ENCODE results near the gene WFS1. TPM values are rescaled to one million over a fixed set of nuclear protein-coding genes. Genes with fewer than 3 reads are reported as not detected.

WFS1 gene
- total and polyA plus RNA-seq, 2 donors (not counting 3 experiments of a cell fraction or from before 2014, with no cell fraction given), result 48.2 to 70.0 TPM

DNA sequence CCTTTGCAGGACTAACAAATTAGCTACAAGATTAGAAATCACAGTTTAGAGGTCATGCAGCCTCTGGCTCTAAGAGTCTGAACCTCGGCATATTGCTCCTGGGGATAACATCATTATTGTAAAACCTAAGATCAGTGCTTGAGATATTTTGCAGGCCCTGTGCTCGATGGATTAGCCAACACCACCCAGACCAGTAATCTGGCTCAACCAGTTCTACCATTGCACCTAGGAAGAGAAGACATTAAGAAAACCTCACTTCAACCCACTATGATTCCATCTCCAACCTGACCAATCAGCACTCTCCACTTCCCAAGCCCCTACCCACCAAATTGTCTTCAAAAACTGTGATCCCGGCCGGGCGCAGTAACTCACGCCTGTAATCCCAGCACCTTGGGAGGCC, 43.6 kb downstream of the WFS1 start:
- ChIA-PET CTCF (interaction anchor here (1.6 to 1.8 kb wide), 2 partner anchors 14 to 62 kb away, joined by 4 to 6 read pairs; no protein-coding TSS in a partner anchor), POLR2A (no interaction called here)
- no TSS peak for BruUV-seq (replicated peaks)

DNA sequence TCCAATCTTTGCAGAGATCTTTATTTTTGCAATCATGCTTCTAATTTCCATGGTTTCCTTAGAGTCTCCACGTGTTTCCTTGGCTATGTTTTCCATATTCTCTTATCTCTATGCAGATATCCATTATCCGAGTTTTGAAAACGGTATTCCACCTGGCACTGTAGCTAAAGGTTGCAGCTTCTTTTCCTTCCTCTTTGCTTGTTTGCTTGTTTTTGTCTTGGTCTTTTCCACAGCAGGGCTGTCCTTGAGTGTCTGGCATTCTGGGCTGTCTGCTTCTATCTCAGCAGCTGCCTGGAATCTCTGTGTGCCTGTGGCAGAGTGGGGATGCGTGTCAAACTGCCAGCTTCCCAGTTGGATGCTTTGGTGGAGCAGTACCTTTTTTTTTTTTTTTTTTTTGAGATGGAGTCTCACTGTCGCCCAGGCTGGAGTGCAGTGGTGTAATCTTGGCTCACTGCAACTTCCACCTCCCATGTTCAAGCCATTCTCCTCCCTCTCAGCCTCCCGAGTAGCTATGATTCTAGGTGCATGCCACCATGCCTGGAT, 46.9 kb downstream of the WFS1 start:
- H2AFZ ChIP-seq (ENCODE audit: low read depth, low read length), result no peak overlapping the region
- H4K20me1 ChIP-seq (replicated peaks; ENCODE audit: control insufficient read depth, extremely low read depth, insufficient read depth, low read length), result no peaks in the 10 kb centered on the region
- H3K4me2 ChIP-seq (ENCODE audit: insufficient read depth, low read length), result no peak overlapping the region
- no peak overlapping the region for H3K9ac ChIP-seq (replicated peaks; ENCODE audit: extremely low read depth, insufficient read depth, low read length)
- H3K27ac ChIP-seq (ENCODE audit: insufficient read depth, low read depth, low read length), result no peak overlapping the region
- ChIA-PET CTCF (interaction anchor here (0.6 to 2.8 kb wide), 7 partner anchors 8 to 229 kb away, joined by 3 to 21 read pairs (median 13); no protein-coding TSS in a partner anchor), POLR2A (interaction anchor here (0.7 kb wide), 1 partner anchor 45 kb away, joined by 5 read pairs; no protein-coding TSS in a partner anchor)
- H3K27me3 ChIP-seq (ENCODE audit: control insufficient read depth in 2 of 2, insufficient read depth in 2 of 2, low read length in 2 of 2), result no peaks in the 10 kb centered on the region
- no peaks in the 10 kb centered on the region for H3K9me3 ChIP-seq (replicated peaks; ENCODE audit: control insufficient read depth, insufficient read depth, low read length)
- BruUV-seq (replicated peaks), result no TSS peak
- no peaks in the 10 kb centered on the region for H3K4me1 ChIP-seq (ENCODE audit: control insufficient read depth, extremely low read depth, insufficient read depth, low read length)
- no peak for FAIRE-seq
- H3K4me3 ChIP-seq (replicated peaks in 1 of 3; ENCODE audit: insufficient read depth in 1 of 3, low read depth in 1 of 3, low read length in 3 of 3), result no peak overlapping the region
- DNase-seq (ENCODE audit: low read depth, low spot score), result peak; percentile 70
- H3K9me1 ChIP-seq (replicated peaks; ENCODE audit: control insufficient read depth, extremely low read depth, insufficient read depth, low read length), result no peaks in the 10 kb centered on the region
- intact Hi-C loops (cut with micrococcal nuclease), result no loop called here
- TF ChIP-seq, protein P1, sequence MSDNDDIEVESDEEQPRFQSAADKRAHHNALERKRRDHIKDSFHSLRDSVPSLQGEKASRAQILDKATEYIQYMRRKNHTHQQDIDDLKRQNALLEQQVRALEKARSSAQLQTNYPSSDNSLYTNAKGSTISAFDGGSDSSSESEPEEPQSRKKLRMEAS (IDR thresholded peaks at IDR 0.05; ENCODE audit: insufficient read depth, insufficient read length), result no peak
- TF ChIP-seq JUN (IDR thresholded peaks at IDR 0.05; ENCODE audit: borderline replicate concordance, insufficient read depth, insufficient read length, low read depth), result no peak
- no peak for TF ChIP-seq POLR2AphosphoS5 (IDR thresholded peaks at IDR 0.05; ENCODE audit: insufficient read depth, low read depth, low read length)
- TF ChIP-seq, protein P2, sequence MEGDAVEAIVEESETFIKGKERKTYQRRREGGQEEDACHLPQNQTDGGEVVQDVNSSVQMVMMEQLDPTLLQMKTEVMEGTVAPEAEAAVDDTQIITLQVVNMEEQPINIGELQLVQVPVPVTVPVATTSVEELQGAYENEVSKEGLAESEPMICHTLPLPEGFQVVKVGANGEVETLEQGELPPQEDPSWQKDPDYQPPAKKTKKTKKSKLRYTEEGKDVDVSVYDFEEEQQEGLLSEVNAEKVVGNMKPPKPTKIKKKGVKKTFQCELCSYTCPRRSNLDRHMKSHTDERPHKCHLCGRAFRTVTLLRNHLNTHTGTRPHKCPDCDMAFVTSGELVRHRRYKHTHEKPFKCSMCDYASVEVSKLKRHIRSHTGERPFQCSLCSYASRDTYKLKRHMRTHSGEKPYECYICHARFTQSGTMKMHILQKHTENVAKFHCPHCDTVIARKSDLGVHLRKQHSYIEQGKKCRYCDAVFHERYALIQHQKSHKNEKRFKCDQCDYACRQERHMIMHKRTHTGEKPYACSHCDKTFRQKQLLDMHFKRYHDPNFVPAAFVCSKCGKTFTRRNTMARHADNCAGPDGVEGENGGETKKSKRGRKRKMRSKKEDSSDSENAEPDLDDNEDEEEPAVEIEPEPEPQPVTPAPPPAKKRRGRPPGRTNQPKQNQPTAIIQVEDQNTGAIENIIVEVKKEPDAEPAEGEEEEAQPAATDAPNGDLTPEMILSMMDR (IDR thresholded peaks at IDR 0.05; ENCODE audit: extremely low read depth in 1 of 2, insufficient read depth in 1 of 2, low read depth in 1 of 2, low read length in 2 of 2), result no peak
- no peak for TF ChIP-seq POLR2A (IDR thresholded peaks at IDR 0.05; ENCODE audit: low read depth, low read length)
- no peak for TF ChIP-seq EZH2 (IDR thresholded peaks at IDR 0.05; ENCODE audit: borderline replicate concordance, low read depth, low read length, severe bottlenecking)
- TF ChIP-seq MYC (IDR thresholded peaks at IDR 0.05; ENCODE audit: low read depth, low read length), result no peak
- no peak for TF ChIP-seq GATA2 (IDR thresholded peaks at IDR 0.05; ENCODE audit: insufficient read depth, insufficient read length, low read depth, low read length)
- TF ChIP-seq FOS (IDR thresholded peaks at IDR 0.05; ENCODE audit: borderline replicate concordance, insufficient read depth, low read length), result no peak
- no peaks in the 10 kb centered on the region for H3K79me2 ChIP-seq (ENCODE audit: control insufficient read depth, insufficient read depth, low read length)
- dilution Hi-C loops (cut with MboI; ENCODE audit: extremely low pct_ligation_motif_present, low sequenced_read_pairs), result no loop called here
- H3K36me3 ChIP-seq (ENCODE audit: control insufficient read depth in 2 of 2, extremely low read depth in 1 of 2, insufficient read depth in 2 of 2, low read length in 2 of 2), result no peaks in the 10 kb centered on the region

More for the DNA sequence above, 43.6 kb downstream of the WFS1 start:
- Histone ChIP-seq H3K9me1 (replicated peaks; ENCODE audit: control insufficient read depth, extremely low read depth, insufficient read depth, low read length) (no peaks in the 10 kb centered on the region), H2AFZ (ENCODE audit: low read depth, low read length) (no peak overlapping the region), H4K20me1 (replicated peaks; ENCODE audit: control insufficient read depth, extremely low read depth, insufficient read depth, low read length) (no peaks in the 10 kb centered on the region), H3K9ac (replicated peaks; ENCODE audit: extremely low read depth, insufficient read depth, low read length) (no peak overlapping the region), H3K9me3 (replicated peaks; ENCODE audit: control insufficient read depth, insufficient read depth, low read length) (no peaks in the 10 kb centered on the region), H3K4me2 (ENCODE audit: insufficient read depth, low read length) (no peak overlapping the region), H3K27me3 (ENCODE audit: control insufficient read depth in 2 of 2, insufficient read depth in 2 of 2, low read length in 2 of 2) (peaks cover 16% of the 10 kb centered on the region in 2 experiments), H3K79me2 (ENCODE audit: control insufficient read depth, insufficient read depth, low read length) (no peaks in the 10 kb centered on the region), H3K4me3 (replicated peaks in 1 of 3; ENCODE audit: insufficient read depth in 1 of 3, low read depth in 1 of 3, low read length in 3 of 3) (no peak overlapping the region), H3K27ac (ENCODE audit: insufficient read depth, low read depth, low read length) (no peak overlapping the region), H3K36me3 (ENCODE audit: control insufficient read depth in 2 of 2, extremely low read depth in 1 of 2, insufficient read depth in 2 of 2, low read length in 2 of 2) (no peaks in the 10 kb centered on the region), H3K4me1 (ENCODE audit: control insufficient read depth, extremely low read depth, insufficient read depth, low read length) (no peaks in the 10 kb centered on the region)
- no peak for TF ChIP-seq FOS (IDR thresholded peaks at IDR 0.05; ENCODE audit: borderline replicate concordance, insufficient read depth, low read length)
- dilution Hi-C loops (cut with MboI; ENCODE audit: extremely low pct_ligation_motif_present, low sequenced_read_pairs) (no loop called here), intact Hi-C loops (cut with micrococcal nuclease) (no loop called here)
- FAIRE-seq (no peak), DNase-seq (ENCODE audit: low read depth, low spot score) (no peak)
